PC-3 (cell line): ENCODE measurements around the gene CDK15. TPM values are rescaled to one million over a fixed set of nuclear protein-coding genes. Genes with fewer than 3 reads are reported as not detected.

Experiments used
- ATAC-seq: fragments of 200-7000 bp; cut with Tn5 transposase; 2 replicates; pipeline ENCODE4 v1.9.1; 2020; ENCODE audit warnings: mild to moderate bottlenecking, moderate library complexity
- BruUV-seq: library from RNA; stranded (reverse); fragments of 400-500 nt; replicated peaks from 2 replicates; lab custom pipeline; 2021; lab: Mats Ljungman, UMichigan
- CTCF ChIA-PET: fragments of 300-600 bp; sonication (Branson Sonifier 250); formaldehyde crosslinking; loops from one replicate; lab custom pipeline; 2022; ENCODE audit warnings: antibody characterized with exemption; lab: Charles Lee
- POLR2A ChIA-PET: fragments of 300-600 bp; sonication (Branson Sonifier 250); formaldehyde crosslinking; loops from one replicate; lab custom pipeline; 2022; ENCODE audit warnings: antibody characterized with exemption; ENCODE audit not compliant: unreplicated experiment; lab: Charles Lee
- DNase-seq: peaks from one replicate; pipeline ENCODE4 v3.0.0-alpha.2; 2015
- H2AFZ ChIP-seq: fragments of 300-600 bp; sonication (generic); 2 replicates; pipeline ENCODE4 v1.6.0; 2016; ENCODE audit warnings: antibody characterized with exemption, low read length
- H3F3A ChIP-seq: fragments of 300-600 bp; sonication (generic); one replicate; pipeline ENCODE4 v1.6.0; 2017; ENCODE audit warnings: antibody characterized with exemption, low read length, control low read depth, mild to moderate bottlenecking; ENCODE audit not compliant: unreplicated experiment
- H3K27ac ChIP-seq: fragments of 300-600 bp; sonication (generic); 2 replicates; pipeline ENCODE4 v1.5.1; 2016; ENCODE audit warnings: mild to moderate bottlenecking, low read length
- H3K27me3 ChIP-seq: fragments of 300-600 bp; sonication (generic); 2 replicates; pipeline ENCODE4 v1.6.1; 2016; ENCODE audit warnings: low read length, mixed read lengths
- H3K36me3 ChIP-seq: fragments of 300-600 bp; sonication (generic); 2 replicates; pipeline ENCODE4 v1.6.1; 2016; ENCODE audit warnings: low read depth, mixed run types, low read length, mixed read lengths
- H3K4me1 ChIP-seq: fragments of 300-600 bp; sonication (generic); 2 replicates; pipeline ENCODE4 v1.5.1; 2016; ENCODE audit warnings: low read length; ENCODE audit not compliant: insufficient read depth
- H3K4me2 ChIP-seq: fragments of 300-600 bp; sonication (generic); 2 replicates; pipeline ENCODE4 v1.6.0; 2016; ENCODE audit warnings: low read length
- H3K4me3 ChIP-seq: fragments of 300-600 bp; sonication (generic); 2 replicates; pipeline ENCODE4 v1.5.1; 2016; ENCODE audit warnings: mild to moderate bottlenecking, low read length, mixed read lengths
- H3K79me2 ChIP-seq: fragments of 300-600 bp; sonication (generic); 2 replicates; pipeline ENCODE4 v1.6.1; 2017; ENCODE audit warnings: low read length, mixed read lengths
- H3K9ac ChIP-seq: fragments of 300-600 bp; sonication (generic); 2 replicates; pipeline ENCODE4 v1.6.0; 2016; ENCODE audit warnings: mild to moderate bottlenecking, low read length
- H3K9me2 ChIP-seq: fragments of 300-600 bp; sonication (generic); replicated peaks from 2 replicates; pipeline ENCODE4 v1.6.1; 2016; ENCODE audit warnings: mixed run types, low read length, mixed read lengths
- H3K9me3 ChIP-seq: fragments of 300-600 bp; sonication (generic); 2 replicates; pipeline ENCODE4 v1.6.1; 2016; ENCODE audit warnings: low read length, mixed read lengths
- H4K20me1 ChIP-seq: fragments of 300-600 bp; sonication (generic); 2 replicates; pipeline ENCODE4 v1.6.1; 2016; ENCODE audit warnings: low read length, mixed read lengths
- CTCF ChIP-seq: fragments of 300-600 bp; sonication (generic); conservative IDR thresholded peaks from 2 replicates; pipeline ENCODE4 v1.5.1; 2017; ENCODE audit warnings: antibody characterized with exemption, low read depth, mild to moderate bottlenecking, low read length
- EZH2 ChIP-seq: fragments of 300-600 bp; sonication (generic); IDR thresholded peaks from one replicate; pipeline ENCODE4 v1.6.1; 2017; ENCODE audit warnings: antibody characterized with exemption, mild to moderate bottlenecking, low read length; ENCODE audit not compliant: unreplicated experiment
- EZH2phosphoT487 ChIP-seq: fragments of 300-600 bp; sonication (generic); IDR thresholded peaks from 2 replicates; pipeline ENCODE4 v1.6.1; 2018; ENCODE audit warnings: mild to moderate bottlenecking, antibody characterized with exemption, low read length, borderline replicate concordance
- intact Hi-C: fragments of 100-400 bp; cut with micrococcal nuclease; formaldehyde crosslinking; loops from 2 replicates; pipeline ENCODE4 v1.9.0; 2023
- total RNA-seq: library from RNA; depleted of rRNA; stranded (reverse); fragments of >200 nt; gene quantifications from 2 replicates; pipeline ENCODE4 v1.2.3, GENCODE V29; 2014

The CDK15 gene
- total RNA-seq, 1 experiment from 2014 or later: 2.4 TPM

GRCh38 chr2:201924453-201924852 is 118.1 kb downstream of the CDK15 start:
- H3K9ac ChIP-seq: no peak overlapping the region
- no peak for DNase-seq
- H3K4me1 ChIP-seq: no peaks in the 10 kb centered on the region
- no peak overlapping the region for H3K4me2 ChIP-seq
- intact Hi-C loops: no loop called here
- H3K27me3 ChIP-seq: peaks cover 6% of the 10 kb centered on the region; the same call in 1 of the 2 replicates
- H3F3A ChIP-seq: no peaks in the 10 kb centered on the region
- no peaks in the 10 kb centered on the region for H3K36me3 ChIP-seq
- no TSS peak for BruUV-seq
- H3K27ac ChIP-seq: no peak overlapping the region
- no peak for ATAC-seq
- no peaks in the 10 kb centered on the region for H3K79me2 ChIP-seq
- no peaks in the 10 kb centered on the region for H3K9me2 ChIP-seq
- H3K9me3 ChIP-seq: no peaks in the 10 kb centered on the region
- no peak overlapping the region for H3K4me3 ChIP-seq
- no peaks in the 10 kb centered on the region for H4K20me1 ChIP-seq
- ChIA-PET CTCF (no interaction called here), POLR2A (no interaction called here)
- H2AFZ ChIP-seq: no peak overlapping the region
- TF ChIP-seq EZH2 (no peak), CTCF (no peak), EZH2phosphoT487 (no peak)

- Histone ChIP-seq H3K9ac (no peak overlapping the region), H3K4me3 (no peak overlapping the region), H4K20me1 (no peaks in the 10 kb centered on the region), H2AFZ (no peak overlapping the region), H3F3A (no peaks in the 10 kb centered on the region), H3K27ac (no peak overlapping the region), H3K36me3 (no peaks in the 10 kb centered on the region), H3K9me2 (no peaks in the 10 kb centered on the region), H3K9me3 (no peaks in the 10 kb centered on the region), H3K79me2 (no peaks in the 10 kb centered on the region), H3K27me3 (0 out of 2 replicates have a peak, but pooled peaks cover 3% of the 10 kb centered on the region), H3K4me2 (no peak overlapping the region), H3K4me1 (no peaks in the 10 kb centered on the region)
- DNase-seq (no peak), ATAC-seq (no peak)
- ChIA-PET CTCF (no interaction called here), POLR2A (no interaction called here)
- TF ChIP-seq CTCF (no peak), EZH2phosphoT487 (no peak)
- BruUV-seq: no TSS peak
- intact Hi-C loops: no loop called here
These were observed 118.7 kb downstream of the CDK15 start for GRCh38 chr2:201925056-201925455.

- intact Hi-C loops: no loop called here
- TF ChIP-seq EZH2phosphoT487 (no peak), EZH2 (no peak), CTCF (no peak)
- H3K4me2 ChIP-seq: no peak overlapping the region
- no peaks in the 10 kb centered on the region for H3K9me3 ChIP-seq
- no peaks in the 10 kb centered on the region for H4K20me1 ChIP-seq
- no peak overlapping the region for H3K27ac ChIP-seq
- 0 out of 2 replicates have a peak, but pooled peaks cover 3% of the 10 kb centered on the region for H3K27me3 ChIP-seq
- H2AFZ ChIP-seq: no peak overlapping the region
- H3F3A ChIP-seq: no peaks in the 10 kb centered on the region
- H3K9ac ChIP-seq: no peak overlapping the region
- POLR2A ChIA-PET: no interaction called here
- ATAC-seq (no peak), DNase-seq (no peak)
- H3K4me1 ChIP-seq: no peaks in the 10 kb centered on the region
- no peak overlapping the region for H3K4me3 ChIP-seq
- no peaks in the 10 kb centered on the region for H3K36me3 ChIP-seq
- no peaks in the 10 kb centered on the region for H3K9me2 ChIP-seq
- no peaks in the 10 kb centered on the region for H3K79me2 ChIP-seq
- CTCF ChIA-PET: no interaction called here
- BruUV-seq: no TSS peak
These were observed 119.7 kb downstream of the CDK15 start for GRCh38 chr2:201926067-201926466.
